MG63 (cell line): ENCODE results near the gene OVOL2. TPM values are rescaled to one million over a fixed set of nuclear protein-coding genes. Genes with fewer than 3 reads are reported as not detected.

Experiments
- total RNA-seq: library from RNA; depleted of rRNA; stranded (reverse); fragments of >200 nt; shearing (Covaris generic); gene quantifications from 2 replicates; pipeline ENCODE4 v1.2.3, GENCODE V29; 2014; ENCODE audit warnings: low replicate concordance; rRNA removed

OVOL2 gene
- total RNA-seq, 1 experiment from 2014 or later: not detected

Other genes starting within 250 kb of the OVOL2 start
- gene SNX5, start 89.1 kb downstream of the OVOL2 start, total RNA-seq: 78.5 and 99.6 TPM in 2 replicates
- gene MGME1, start 88.9 kb downstream of the OVOL2 start, total RNA-seq: 20.6 and 23.5 TPM in 2 replicates
- 9.9 and 13.1 TPM in 2 replicates for gene KAT14, start 79.9 kb upstream of the OVOL2 start, total RNA-seq
- gene PET117, start 79.9 kb upstream of the OVOL2 start, total RNA-seq: 7.3 and 12.0 TPM in 2 replicates
- gene ZNF133, start 230.6 kb upstream of the OVOL2 start, total RNA-seq: 3.7 and 5.4 TPM in 2 replicates